GM21723 (cell line): ENCODE results near the gene OR51A2.
"Not testable (repeated sequence)": the region's sequence is repeated elsewhere in the genome, so short reads cannot be mapped to it uniquely, and the experiment has no call there.

ENCODE experiments used
- ATAC-seq: cut with Tn5 transposase; IDR thresholded peaks from one replicate; pipeline ENCODE4 v1.9.1; 2021; ENCODE audit warnings: mild to moderate bottlenecking, moderate library complexity; ENCODE audit not compliant: unreplicated experiment

The OR51A2 gene, protein sequence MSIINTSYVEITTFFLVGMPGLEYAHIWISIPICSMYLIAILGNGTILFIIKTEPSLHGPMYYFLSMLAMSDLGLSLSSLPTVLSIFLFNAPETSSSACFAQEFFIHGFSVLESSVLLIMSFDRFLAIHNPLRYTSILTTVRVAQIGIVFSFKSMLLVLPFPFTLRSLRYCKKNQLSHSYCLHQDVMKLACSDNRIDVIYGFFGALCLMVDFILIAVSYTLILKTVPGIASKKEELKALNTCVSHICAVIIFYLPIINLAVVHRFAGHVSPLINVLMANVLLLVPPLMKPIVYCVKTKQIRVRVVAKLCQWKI

DNA sequence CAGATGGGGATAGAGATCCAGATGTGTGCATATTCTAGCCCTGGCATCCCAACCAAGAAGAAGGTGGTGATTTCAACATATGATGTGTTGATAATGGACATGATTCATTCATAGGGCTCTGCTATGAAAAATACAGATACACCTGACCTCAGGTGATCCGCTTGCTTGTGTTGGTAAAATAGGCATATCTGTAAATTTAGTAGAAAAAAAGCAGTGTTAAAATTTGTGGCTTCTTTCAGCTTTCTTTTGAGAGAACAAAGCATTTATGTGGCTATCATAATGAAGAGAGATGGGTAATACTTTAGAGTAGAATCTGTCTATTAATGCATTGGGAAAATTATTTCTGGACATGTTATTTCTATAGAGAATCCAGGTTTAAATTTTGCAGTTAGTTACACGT, at the start of gene OR51A2:
Gene OR51A2 (minus strand): TSS at position 101 of the 400 bp plus-strand sequence. CDS start 0 bp downstream, at position 101.
- ATAC-seq = not testable (repeated sequence)

DNA sequence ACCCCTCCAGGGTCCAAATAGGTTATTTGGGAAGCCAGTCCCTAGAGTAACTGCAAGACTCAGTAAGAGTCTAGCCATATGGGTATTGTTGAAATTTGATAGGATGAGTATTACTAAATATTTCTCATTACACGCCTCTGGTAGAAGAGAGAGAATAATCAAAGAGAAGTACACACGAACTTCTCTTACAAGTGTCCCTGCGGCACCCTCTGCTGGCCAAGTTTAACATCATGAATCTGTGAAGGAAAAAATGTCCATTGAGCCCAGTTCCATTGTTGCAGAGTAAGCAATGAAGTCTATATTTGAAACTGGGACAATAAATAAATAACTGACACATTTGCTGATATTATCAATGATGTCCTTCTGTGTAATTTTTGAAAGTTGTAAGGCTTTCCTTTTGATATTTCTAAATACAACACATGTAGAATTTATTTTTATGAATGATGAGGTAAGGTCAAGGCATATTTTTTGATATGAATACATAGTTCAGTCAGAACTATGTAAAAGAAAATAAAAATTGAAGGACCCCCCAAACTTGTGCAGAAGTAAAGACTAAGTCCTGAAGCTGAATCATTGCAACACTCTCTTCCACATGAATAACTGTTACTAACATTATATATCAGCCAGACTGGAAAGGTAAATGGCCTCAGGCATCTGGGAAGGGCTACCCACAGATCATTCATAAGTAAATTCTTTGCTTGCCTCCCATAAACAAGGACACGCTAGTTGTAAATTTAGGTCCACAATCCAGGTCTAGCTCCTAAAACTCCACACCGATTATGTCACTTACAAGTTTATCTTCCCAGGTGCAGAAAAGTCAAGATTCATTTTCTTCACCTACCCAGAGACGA, 49.1 kb upstream of the OR51A2 start:
- no peak for ATAC-seq

DNA sequence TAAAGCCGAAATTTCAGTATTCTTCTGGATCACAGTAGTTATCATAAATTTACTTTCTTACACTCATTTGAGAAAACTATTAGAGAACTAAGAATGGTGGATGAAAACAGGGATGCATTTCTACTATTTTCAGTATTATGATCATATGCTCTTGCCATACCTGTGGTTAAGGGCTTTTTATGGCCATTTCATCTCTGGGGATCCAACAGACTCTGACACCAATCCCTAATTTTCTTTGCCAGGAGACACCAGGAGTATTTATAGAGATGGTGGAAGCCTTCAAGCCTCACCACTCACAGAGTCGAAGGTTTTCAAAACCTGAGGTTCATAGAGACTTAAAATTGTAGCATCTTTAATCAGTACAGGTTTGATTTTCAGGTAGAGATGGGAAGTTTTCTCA, 39.0 kb upstream of the OR51A2 start, which contains the start of gene OR51L1:
Gene OR51L1 (plus strand): TSS at position 301 of the 400 bp plus-strand sequence. CDS start 4,132 bp downstream, outside the sequence.
- ATAC-seq = no peak

DNA sequence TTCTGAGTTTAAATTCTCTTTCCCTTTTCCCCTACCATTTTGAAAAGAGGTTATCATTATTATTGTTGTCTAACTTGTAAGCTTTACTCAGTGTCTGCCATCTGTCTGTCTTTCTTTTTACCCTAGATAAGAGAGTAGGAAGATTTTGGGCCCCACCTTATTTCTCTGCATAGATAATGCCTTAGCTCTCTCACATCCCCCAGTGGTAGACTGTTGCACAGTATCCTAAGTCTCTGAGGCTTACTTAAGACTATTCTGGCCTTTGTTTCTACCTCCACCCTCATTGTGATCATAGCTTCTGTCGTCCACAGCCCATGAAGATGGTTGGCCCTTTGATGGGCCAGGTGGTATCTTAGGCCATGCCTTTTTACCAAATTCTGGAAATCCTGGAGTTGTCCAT, 35.5 kb upstream of the OR51A2 start:
- ATAC-seq = no peak

DNA sequence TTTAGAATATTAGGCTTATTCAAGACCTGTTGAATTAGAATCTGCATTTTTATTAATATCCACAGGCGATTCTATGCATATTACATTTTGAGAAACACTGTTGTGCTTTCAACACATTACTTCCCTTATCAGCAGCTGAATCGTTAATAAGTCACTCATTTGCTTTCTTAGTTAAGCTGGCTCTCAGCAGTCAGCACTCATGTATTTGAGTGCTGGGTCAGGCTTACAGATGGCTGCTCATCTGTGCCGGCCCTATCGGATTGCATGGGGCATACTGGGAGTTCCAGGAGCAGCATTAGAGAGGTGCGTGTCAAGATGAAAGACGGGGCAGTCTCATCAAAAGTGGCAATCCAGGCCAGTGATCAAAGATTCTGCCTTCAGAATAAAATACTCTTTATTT, 28.3 kb upstream of the OR51A2 start:
- no peak for ATAC-seq

DNA sequence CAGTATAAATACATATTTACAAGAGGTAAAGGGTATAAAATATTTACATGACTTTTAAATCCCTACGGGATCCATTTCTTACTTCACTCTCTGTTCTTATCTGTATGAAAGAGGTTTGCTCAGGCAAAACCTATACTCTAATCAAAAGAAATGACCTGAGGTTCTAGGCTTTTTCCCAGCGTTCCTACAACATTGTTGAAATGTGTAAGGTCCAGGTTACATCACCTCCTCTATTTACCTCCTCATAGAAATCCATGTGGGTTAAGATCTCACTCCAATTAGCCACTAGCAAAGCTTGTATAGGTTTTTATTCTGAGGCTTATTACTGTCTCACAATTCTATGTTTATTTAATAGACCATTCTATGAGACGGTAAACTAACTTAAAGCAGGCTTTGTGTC, 27.2 kb upstream of the OR51A2 start:
- ATAC-seq = no peak

DNA sequence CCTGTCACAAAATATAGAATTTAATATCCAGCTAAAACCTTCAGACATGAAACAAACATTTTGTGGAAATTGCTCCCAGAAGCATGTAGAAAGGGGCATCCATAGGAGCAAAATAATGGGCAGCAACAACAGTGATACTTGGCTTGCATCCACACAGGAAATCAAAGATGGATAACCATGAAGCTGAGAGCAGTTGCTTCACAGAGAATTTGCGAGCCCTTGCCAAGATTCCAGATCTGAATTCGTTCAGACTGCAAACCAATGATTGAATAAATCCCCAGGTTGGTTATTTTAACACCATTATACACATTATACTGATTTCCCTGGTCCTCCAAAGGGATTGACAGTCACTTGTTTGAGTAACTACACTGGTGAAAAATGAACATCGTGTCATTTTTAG, 23.5 kb upstream of the OR51A2 start:
- no peak for ATAC-seq

DNA sequence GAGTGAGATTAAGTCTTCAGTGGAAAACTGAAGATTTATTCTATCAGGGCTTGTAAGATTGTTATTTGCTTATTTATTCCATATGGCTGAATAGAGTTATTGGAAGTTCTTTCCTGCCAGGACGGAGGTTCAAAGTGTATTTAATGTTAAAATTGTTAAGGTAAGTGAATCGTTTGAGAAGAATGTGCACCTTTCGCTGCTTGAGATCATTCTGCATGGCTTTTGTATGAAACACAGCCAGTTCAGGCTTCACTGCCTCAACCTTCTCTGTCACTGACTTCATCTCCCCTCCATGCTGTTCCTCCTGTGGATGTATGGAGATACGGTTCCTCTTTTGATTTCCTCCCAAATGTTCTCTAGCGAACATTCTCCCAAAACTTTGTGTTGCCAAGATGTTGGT, 19.9 kb upstream of the OR51A2 start:
- no peak for ATAC-seq

DNA sequence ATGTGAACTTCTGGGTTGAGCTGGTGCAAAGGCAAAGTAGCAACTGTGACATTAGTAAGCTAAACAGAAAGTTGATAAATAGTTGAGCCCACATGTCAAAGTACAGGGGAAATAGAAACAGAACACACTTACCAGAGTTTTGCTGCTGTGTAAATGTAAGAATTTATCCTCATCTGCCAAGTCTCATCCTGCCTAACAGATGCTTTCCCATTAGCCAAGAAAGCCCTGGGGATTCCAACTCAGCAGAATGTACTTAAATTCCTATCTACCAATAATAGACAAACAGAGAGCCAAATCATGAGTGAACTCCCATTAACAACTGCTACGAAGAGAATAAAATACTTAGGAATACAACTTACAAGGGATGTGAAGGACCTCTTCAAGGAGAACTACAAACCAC, 7.3 kb upstream of the OR51A2 start:
- ATAC-seq = no peak

DNA sequence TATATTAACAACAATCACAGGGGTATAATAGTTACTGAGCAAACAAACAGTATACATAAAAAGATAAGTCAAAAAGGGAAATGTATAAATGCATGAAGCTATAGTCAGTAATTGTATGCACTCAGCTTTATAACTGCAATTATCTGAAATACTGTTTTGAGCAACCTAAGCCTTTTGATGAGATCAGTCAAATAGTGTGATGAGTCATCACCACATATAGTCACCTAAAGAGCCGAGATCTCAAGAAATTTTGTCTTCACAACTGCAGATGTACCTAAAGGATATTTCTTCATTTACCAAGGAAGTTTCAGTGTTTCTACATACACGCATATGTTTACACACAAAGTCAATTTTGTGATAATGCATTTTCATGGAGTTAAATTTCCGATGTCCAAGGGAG, 5.4 kb upstream of the OR51A2 start:
- no peak for ATAC-seq

DNA sequence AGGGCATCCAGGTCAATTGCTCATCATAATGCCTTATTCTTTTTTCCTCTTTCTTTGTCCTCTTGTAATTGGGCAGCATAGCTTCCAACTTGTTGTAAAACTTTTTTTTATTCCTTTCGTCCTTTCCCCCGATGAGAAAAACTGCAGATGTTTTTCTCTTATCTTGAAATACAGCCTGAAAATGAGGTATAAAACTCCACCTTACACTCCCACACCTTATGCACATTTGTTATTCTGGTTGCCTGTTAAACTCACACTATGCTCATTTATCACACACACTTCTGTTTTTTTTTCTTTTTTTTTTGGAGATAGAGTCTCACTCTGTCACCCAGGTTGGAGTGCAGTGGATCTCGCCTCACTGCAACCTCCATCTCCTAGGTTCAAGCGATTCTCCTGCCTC, 1.9 kb upstream of the OR51A2 start:
- ATAC-seq = no peak

DNA sequence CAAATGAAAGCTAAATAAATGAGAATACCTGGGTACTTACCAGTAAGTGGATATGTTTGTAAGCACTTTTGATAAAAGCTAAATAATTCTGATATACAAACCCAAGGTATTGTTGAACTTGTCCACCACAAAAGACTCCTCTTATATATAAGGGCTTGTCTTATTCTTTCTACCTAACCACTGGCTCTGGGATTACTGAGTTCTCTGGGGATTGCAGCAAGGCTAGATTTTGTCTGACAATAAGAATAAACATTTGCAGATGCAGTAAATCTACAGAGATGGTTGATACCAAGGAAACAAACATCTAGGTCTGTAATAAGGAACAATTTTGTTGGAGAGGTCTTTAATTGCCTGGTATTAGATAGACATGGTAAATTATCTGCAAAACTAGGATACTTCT, 8.0 kb downstream of the OR51A2 start, which contains the start of gene OR51A4:
Gene OR51A4 (minus strand): TSS at position 101 of the 400 bp plus-strand sequence. CDS start 505 bp downstream, outside the sequence.
- ATAC-seq = no peak

DNA sequence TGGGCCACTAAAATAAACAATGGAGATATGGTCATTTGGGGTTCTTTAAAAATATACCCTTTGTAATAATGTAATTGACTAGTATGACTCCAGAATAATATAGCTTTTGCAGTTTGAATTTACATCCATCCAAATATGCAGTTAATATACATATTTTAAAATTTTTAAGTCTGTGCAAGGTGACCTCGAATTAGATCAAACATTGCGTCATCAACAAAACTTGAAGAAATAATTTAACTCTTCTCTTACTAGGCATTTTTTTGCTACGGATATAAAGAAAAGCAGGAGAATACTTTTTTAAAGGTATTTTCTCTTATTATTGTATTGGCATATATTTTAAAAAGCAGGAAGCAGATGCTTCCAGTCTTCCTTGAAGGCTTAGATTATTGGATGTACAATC, 18.8 kb downstream of the OR51A2 start:
- no peak for ATAC-seq

DNA sequence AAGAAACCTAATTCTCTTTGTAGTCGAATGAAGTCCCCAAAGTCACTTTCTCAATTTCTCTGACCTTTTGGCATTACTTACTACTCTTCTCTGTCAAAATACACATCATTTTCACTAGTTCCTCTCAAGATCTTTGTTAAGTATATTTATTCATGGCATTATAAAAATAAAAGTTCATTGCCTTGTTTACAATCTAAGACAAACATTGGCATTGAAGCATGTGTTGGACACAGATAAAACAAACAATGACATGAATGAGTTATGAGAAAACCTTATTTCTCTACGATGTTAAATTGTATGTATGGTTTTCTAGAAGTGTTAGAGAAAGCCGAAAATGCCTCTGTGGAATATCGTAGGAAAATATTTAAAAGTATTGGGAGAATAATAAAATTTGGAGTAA, 22.8 kb downstream of the OR51A2 start:
- no peak for ATAC-seq

DNA sequence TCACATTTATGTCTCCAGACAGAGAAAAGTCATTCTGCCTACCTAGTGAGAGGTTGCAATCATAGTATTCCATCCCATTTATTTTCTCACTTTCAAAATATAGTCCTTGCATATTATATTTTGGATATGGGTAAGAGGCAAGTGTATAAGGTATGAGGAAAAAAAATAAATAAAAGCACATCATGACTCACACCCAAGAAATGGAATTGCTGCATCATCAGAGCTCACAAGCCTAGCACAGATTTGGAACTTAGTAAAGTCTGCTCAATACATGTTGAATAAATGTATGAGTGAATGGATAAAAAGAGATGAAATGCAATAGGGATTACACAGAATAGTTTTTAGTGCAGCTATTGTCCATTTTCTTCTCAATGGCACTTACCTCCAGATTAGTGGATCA, 28.9 kb downstream of the OR51A2 start:
- ATAC-seq = no peak

DNA sequence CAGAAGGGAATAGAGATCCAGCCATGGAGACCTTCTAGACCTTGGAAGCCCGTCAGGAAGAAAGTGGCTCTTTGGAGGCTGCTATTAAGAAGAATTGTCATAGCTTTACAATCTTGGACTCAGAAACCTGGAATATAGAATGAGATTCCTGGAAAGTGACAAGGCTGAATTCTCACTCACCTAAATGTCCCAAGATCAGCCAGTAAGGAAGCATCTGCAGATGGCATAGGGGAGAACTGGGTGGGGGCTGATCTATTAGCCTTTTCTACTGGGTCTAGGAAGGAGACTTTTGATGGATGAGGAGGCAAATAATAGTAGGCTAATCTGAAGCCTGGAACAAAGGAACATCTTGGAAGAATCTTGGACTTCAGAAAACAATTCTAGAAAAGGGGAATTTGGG, 31.3 kb downstream of the OR51A2 start, which contains the start of gene OR51G1:
Gene OR51G1 (minus strand): TSS at position 101 of the 400 bp plus-strand sequence. CDS start 0 bp downstream, at position 101.
- ATAC-seq = no peak

DNA sequence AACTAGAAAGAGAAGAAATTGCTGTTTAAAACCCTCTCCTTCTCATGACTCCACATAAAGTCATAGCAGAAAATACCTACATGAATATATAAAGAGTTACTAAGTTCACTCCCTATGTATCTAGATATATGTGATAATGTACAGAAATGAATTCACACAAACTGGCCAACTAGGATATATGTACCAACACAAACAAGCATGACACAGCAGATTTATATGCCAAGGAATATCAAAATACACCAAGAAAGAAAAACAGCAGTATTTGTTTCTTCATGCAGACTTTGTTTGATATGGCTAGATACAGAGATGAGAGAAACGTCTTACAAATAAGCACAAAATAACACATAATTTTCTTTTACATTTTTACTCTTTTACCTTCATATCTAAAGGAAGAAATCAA, 33.2 kb downstream of the OR51A2 start:
- no peak for ATAC-seq

DNA sequence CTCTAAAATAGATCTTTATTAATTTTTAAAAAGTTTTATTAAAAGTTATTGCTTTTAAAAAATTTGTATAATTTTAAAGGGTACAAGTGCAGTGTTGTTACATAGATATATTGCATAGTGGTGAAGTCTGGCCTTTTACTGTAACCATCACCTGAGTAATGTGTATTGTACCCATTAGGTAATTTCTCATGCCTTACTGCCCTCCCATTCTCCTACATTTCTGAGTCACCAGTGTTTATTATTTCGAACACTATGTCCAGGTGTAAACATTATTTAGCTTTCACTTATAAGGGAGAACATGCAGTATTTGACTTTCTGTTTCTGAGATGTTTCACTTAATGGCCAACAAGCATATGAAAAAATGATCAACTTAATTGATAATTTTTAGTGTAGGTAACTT, 33.7 kb downstream of the OR51A2 start:
- no peak for ATAC-seq

DNA sequence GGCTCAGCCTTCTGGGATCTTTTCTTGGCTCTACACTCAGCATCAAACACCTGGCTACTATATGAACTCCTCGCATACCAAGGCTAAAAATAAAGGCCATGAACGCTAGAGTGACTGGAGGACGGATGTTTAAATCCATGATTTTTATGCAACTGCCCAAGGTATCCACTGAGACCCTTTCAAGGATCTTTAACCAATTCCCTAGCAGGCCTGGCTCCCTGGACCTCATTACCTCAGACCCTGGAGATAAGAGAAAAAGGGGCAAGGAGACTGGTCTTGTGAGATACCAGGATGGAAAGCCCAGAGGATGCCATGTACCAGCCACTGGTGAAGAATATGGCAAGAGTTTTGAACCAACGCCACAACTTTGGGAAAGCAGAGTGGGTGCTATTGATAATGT, 36.3 kb downstream of the OR51A2 start, which contains the start of gene OR51G2:
Gene OR51G2 (minus strand): TSS at position 101 of the 400 bp plus-strand sequence. CDS start 3,687 bp downstream, outside the sequence.
- ATAC-seq = no peak

DNA sequence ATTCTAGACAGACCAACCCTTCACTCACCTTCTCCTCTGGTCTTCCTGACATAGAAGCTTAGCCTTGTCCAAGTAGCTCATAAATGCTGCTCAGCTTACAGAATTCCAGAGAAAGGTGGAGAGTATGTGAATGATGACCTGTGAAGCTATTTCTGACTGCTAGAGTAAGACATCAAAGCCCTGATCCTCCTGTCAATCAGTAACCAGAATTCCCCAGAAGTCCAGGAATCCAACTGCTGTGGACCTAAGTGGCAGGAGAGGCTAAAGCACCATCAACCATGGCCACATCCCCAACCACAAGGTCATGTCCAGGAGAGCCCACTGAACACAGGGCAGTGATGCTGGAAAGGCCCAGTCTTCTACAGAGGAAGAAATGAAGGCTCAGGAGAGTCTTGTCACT, 38.9 kb downstream of the OR51A2 start:
- no peak for ATAC-seq
